Measurements from ENCODE around the gene LRRIQ3. TPM values are rescaled to one million over a fixed set of nuclear protein-coding genes. Genes with fewer than 3 reads are reported as not detected.

Gene LRRIQ3
- total and polyA plus RNA-seq, 11 donors: 0.07 to 1.5 (median 0.38) TPM

DNA sequence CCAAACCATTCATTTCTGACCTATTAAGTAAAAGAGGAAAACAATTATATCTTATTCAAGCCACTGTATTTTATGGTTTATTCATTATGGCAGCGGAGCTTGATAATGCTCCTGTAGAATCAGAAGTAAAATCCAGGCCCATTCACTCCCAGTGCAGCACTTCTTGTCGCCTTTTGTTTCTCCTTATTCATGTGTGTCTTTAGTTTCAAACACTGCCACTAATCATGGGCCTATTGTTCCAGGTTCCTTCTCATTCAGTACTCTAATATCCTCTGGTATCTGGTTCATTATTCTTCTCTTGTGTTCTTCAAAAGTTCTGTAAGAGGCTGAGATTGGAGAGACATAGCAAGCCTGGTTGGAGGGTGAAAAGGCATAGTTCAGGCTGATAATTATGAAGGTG lies 218.3 kb downstream of the LRRIQ3 start:
- TF ChIP-seq POLR2A (IDR thresholded peaks at IDR 0.05): no peak
- TF ChIP-seq, protein P1, sequence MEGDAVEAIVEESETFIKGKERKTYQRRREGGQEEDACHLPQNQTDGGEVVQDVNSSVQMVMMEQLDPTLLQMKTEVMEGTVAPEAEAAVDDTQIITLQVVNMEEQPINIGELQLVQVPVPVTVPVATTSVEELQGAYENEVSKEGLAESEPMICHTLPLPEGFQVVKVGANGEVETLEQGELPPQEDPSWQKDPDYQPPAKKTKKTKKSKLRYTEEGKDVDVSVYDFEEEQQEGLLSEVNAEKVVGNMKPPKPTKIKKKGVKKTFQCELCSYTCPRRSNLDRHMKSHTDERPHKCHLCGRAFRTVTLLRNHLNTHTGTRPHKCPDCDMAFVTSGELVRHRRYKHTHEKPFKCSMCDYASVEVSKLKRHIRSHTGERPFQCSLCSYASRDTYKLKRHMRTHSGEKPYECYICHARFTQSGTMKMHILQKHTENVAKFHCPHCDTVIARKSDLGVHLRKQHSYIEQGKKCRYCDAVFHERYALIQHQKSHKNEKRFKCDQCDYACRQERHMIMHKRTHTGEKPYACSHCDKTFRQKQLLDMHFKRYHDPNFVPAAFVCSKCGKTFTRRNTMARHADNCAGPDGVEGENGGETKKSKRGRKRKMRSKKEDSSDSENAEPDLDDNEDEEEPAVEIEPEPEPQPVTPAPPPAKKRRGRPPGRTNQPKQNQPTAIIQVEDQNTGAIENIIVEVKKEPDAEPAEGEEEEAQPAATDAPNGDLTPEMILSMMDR (IDR thresholded peaks at IDR 0.05): no peak
- ATAC-seq: no peak
- Histone ChIP-seq H3K27me3 (no peaks in the 10 kb centered on the region), H3K36me3 (no peaks in the 10 kb centered on the region), H3K9me3 (peaks cover 0 to 4% (median 0%) of the 10 kb centered on the region in 12 donors), H3K4me3 (no peak overlapping the region), H3K27ac (no peak overlapping the region), H3K4me1 (peaks cover 0 to 15% (median 4%) of the 10 kb centered on the region in 12 donors)
- no peak for DNase-seq
- 80 to 91% (median 87%) methylated on average over 2 of the region's 2 CpGs for WGBS, 4 donors
- intact Hi-C loops (cut with DNase I): no loop called here

DNA sequence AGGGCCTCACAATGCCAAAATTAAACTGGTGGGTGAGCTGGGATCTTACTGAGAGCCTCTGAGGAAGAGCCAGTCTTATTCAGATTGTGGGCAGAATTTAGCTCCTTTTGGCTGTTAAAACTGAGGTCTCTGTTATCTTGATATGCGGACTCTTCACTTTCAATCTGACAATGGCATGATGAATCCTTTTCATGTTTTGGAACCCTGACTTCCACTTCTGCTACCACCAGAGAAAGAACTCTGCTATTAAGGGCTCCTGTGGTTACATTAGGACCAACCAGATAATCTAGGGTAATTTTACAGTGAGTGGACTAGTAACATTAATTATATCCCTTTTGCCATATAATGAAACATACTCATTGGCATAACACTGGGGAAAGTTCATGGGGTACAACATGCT lies 219.0 kb downstream of the LRRIQ3 start:
- 94 to 100% (median 95%) methylated on average over 1 of the region's 1 CpG for WGBS, 4 donors
- TF ChIP-seq, protein P1 (IDR thresholded peaks at IDR 0.05): no peak
- no peak for TF ChIP-seq POLR2A (IDR thresholded peaks at IDR 0.05)
- no peaks in the 10 kb centered on the region for H3K27me3 ChIP-seq
- H3K4me3 ChIP-seq: no peak overlapping the region
- H3K27ac ChIP-seq: no peak overlapping the region
- no peaks in the 10 kb centered on the region for H3K36me3 ChIP-seq
- H3K4me1 ChIP-seq: peaks cover 0 to 15% (median 4%) of the 10 kb centered on the region in 12 donors
- DNase-seq: no peak
- peaks cover 0 to 4% (median 0%) of the 10 kb centered on the region in 12 donors for H3K9me3 ChIP-seq
- intact Hi-C loops (cut with DNase I): no loop called here
- no peak for ATAC-seq

Other genes starting within 250 kb of the LRRIQ3 start
- gene FPGT, start 66 bp upstream of the LRRIQ3 start, total RNA-seq: 10 to 100 TPM in 6 of 9 donors, 1 to 10 TPM in 3; 7.8 to 22.5 (median 11.8) TPM
- 10 to 100 TPM in 1 of 2 donors, 1 to 10 TPM in 1; 6.1 to 11.8 TPM for gene FPGT, start 66 bp upstream of the LRRIQ3 start, polyA plus RNA-seq
- gene TNNI3K, start 37.2 kb upstream of the LRRIQ3 start, total RNA-seq: 100 to 1,000 TPM in 1 of 9 donors, 10 to 100 TPM in 8; 35.9 to 108 (median 59.9) TPM
- 10 to 100 TPM; 11.5 to 93.4 TPM for gene TNNI3K, start 37.2 kb upstream of the LRRIQ3 start, polyA plus RNA-seq